ENCODE measurements around the gene GTSE1.
"Not testable (repeated sequence)": the region's sequence is repeated elsewhere in the genome, so short reads cannot be mapped to it uniquely, and the experiment has no call there.

GTSE1 gene

DNA sequence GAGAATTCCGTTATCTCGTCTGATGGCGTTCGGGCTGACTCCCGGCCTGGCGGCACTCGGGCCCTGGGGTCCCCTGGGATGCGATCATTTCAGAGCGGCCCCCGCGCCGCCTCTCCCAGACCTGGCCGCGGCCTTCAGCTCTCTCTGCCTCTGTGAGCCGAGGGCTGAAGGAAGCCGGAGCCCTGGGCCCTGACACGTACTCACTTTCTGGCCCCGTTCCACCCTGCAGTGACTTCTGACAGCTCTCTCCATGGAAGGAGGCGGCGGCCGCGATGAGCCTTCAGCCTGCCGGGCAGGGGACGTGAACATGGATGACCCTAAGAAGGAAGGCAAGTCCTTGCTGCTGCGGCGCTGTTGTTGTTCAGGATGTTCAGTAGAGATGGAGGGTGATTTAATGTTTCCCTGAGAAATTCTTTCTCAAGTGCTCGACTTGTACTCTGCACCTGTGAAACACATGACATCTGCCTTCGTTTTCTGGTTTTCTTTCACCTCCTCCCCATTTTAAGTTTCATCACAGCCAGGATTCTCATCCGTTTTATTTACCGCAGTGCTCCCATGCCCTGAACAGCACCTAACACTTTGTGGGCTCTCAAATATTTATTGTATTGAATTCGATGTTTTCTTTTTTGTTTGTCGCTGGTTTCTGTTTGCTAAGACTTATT lies 612 bp downstream of the GTSE1 start:
- H3K36me3 Mint-ChIP-seq, result peaks cover 39% of the 10 kb centered on the region
- peak overlapping the region; percentile 83 for H3K27ac Mint-ChIP-seq
- DNase-seq, result peak; percentile 39
- H3K4me3 Mint-ChIP-seq, result peak overlapping the region; percentile 86
- CTCF ChIA-PET, result interaction anchor here (1.3 kb wide), 1 partner anchor 296 kb away, joined by 3 read pairs; no protein-coding TSS in a partner anchor
- H3K27me3 Mint-ChIP-seq, result no peaks in the 10 kb centered on the region
- peaks cover 3% of the 10 kb centered on the region for H3K9me3 Mint-ChIP-seq
- peaks cover 71% of the 10 kb centered on the region for H3K4me1 Mint-ChIP-seq

DNA sequence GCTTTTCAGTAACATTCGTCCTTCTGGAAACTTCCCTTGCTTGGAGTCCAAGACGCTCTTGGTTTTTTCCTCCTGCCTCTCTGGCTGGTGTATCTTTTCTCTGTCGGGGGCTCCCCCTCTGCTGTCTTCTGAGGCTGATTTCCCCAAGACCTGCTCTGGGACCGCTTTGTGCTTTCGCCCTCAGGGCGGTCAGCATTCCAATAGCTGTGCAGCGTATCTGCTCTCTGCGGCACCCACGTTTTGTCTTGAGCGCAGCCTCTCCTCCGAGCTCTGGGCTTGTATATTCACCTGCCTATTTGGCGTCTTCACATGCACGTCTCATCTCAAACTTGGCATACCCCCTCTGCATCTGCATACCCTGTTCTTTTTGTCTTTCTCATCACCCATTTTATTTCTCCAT lies 2.4 kb downstream of the GTSE1 start:
- Mint-ChIP-seq H3K4me1 (peaks cover 67% of the 10 kb centered on the region), H3K4me3 (peak overlapping the region; percentile 86), H3K9me3 (no peaks in the 10 kb centered on the region), H3K36me3 (peaks cover 42% of the 10 kb centered on the region), H3K27ac (no peak overlapping the region), H3K27me3 (no peaks in the 10 kb centered on the region)
- DNase-seq, result no peak
- CTCF ChIA-PET, result interaction anchor here (1.3 kb wide), 1 partner anchor 292 kb away, joined by 3 read pairs; no protein-coding TSS in a partner anchor

DNA sequence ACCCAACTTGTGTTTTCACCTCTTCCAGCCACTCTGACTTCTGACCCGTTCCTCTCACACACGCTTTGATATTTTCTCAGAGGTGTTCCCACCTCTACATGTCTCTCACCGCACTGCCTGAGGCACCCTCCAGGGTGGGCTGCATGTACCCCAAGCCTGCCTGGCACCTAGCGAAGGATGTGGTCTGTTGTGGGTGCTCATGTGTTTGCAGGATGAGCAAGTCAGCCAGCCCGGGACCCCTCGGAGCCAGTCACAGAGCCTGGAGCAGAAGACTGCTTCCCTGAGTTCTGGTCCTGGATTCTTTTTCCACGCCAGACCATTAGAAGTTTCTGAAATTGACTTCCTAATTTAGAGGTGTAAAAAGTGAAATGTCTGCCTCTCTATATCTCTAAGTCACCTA lies 3.8 kb downstream of the GTSE1 start:
- Mint-ChIP-seq H3K4me1 (peaks cover 60% of the 10 kb centered on the region), H3K36me3 (peaks cover 46% of the 10 kb centered on the region), H3K9me3 (no peaks in the 10 kb centered on the region), H3K27ac (no peak overlapping the region), H3K4me3 (no peak overlapping the region), H3K27me3 (no peaks in the 10 kb centered on the region)
- CTCF ChIA-PET, result no interaction called here
- DNase-seq, result no peak

DNA sequence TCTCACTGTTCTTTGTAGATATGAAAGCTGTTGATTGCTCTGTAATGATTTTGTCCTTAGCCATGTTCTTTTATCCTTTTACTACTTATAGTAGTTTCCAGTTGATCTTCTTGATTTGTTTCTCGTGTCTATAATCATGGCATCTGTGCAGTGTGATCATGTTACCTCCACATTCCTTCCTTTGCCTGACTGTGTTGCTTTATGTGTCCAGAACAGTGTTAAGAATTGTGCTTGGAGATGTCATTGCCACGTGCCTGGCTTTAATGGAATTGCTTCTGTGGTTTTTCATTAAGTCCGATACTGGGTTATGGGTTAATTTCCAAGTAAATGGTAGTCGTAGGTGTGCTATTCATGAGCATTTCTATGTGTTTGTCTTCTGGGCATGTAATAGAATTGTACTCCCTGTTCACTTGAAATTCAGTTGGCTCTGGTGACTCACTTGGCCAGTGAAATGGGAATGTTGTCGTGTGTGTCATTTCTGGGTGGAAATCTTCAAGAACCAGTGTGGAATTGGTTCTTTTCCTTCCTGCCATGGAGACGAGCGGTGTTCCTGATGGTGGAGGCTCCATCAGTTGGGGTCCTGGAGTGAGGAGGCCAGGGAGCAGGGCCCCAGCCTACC lies 6.8 kb downstream of the GTSE1 start:
- CTCF ChIA-PET, result interaction anchor here (0.6 kb wide), 1 partner anchor 186 kb away, joined by 3 read pairs; no protein-coding TSS in a partner anchor
- Mint-ChIP-seq H3K36me3 (peaks cover 53% of the 10 kb centered on the region), H3K9me3 (no peaks in the 10 kb centered on the region), H3K4me3 (no peak overlapping the region), H3K4me1 (peaks cover 47% of the 10 kb centered on the region), H3K27me3 (no peaks in the 10 kb centered on the region), H3K27ac (no peak overlapping the region)
- DNase-seq, result no peak

DNA sequence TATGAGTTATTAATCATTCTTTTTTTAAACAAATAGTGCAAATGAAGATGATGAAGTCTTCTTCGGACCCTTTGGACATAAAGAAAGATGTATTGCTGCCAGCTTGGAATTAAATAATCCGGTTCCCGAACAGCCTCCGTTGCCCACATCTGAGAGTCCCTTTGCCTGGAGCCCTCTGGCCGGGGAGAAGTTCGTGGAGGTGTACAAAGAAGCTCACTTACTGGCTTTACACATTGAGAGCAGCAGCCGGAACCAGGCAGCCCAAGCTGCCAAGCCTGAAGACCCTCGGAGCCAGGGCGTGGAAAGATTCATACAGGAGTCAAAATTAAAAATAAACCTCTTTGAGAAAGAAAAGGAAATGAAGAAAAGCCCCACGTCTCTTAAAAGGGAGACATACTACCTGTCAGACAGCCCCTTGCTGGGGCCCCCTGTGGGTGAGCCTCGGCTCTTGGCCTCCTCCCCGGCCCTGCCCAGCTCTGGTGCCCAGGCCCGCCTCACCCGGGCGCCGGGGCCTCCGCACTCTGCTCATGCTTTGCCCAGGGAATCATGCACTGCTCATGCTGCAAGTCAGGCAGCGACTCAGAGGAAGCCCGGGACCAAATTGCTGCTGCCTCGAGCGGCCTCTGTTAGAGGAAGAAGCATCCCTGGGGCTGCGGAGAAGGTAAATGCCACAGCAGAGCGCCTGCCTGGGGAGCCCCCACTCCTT lies 11.8 kb downstream of the GTSE1 start:
- H3K9me3 Mint-ChIP-seq, result no peaks in the 10 kb centered on the region
- CTCF ChIA-PET, result no interaction called here
- no peak for DNase-seq
- H3K27ac Mint-ChIP-seq, result no peak overlapping the region
- no peak overlapping the region for H3K4me3 Mint-ChIP-seq
- H3K27me3 Mint-ChIP-seq, result no peaks in the 10 kb centered on the region
- H3K36me3 Mint-ChIP-seq, result peaks cover 47% of the 10 kb centered on the region
- peaks cover 15% of the 10 kb centered on the region for H3K4me1 Mint-ChIP-seq

DNA sequence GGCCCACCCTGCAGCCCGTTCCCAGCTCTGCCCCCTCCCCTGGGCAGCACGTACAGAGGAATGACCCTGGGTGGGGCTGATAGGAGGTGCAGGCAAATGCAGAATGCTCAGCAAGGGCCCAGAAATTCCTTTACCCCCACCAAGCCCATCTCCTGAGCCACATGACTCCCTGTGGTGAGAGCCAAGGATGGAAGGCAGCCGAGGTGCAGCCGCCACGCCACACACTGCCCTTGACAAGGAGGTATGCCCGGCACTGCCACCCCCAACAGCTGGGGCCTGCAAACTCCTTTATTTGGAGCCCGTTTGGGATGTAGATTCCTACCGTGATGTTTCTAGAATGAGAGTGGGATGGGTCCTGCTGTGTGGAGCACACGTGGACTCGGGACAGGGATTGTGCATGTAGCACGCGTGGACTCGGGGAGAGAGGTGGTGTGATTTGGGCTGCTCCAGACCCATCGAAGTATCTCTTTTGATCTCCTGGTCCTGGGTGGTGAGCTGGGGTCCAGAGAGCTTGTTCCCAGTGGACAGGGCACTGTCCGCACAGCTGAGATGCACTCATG lies 12.9 kb downstream of the GTSE1 start:
- peaks cover 8% of the 10 kb centered on the region for H3K4me1 Mint-ChIP-seq
- peaks cover 48% of the 10 kb centered on the region for H3K36me3 Mint-ChIP-seq
- DNase-seq, result no peak
- no peak overlapping the region for H3K27ac Mint-ChIP-seq
- CTCF ChIA-PET, result no interaction called here
- no peak overlapping the region for H3K4me3 Mint-ChIP-seq
- H3K9me3 Mint-ChIP-seq, result no peaks in the 10 kb centered on the region
- no peaks in the 10 kb centered on the region for H3K27me3 Mint-ChIP-seq

DNA sequence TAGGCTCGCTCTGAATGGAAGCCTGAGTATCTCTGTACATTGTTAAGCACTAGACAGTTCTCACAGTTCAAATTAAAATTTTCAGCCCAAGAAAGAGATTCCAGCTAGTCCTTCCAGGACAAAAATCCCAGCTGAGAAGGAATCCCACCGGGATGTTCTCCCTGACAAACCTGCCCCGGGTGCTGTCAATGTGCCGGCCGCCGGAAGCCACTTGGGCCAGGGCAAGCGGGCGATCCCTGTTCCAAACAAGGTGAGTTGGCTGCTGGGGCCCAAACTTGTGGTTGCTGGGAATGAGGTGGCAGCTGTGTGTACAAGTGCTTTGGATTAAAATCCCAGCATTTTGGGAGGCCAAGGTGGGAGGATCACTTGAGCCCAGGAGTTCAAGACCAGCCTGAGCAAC lies 15.4 kb downstream of the GTSE1 start:
- Mint-ChIP-seq H3K4me3 (no peak overlapping the region), H3K27me3 (no peaks in the 10 kb centered on the region), H3K36me3 (peaks cover 57% of the 10 kb centered on the region), H3K27ac (no peak overlapping the region), H3K4me1 (peaks cover 4% of the 10 kb centered on the region), H3K9me3 (no peaks in the 10 kb centered on the region)
- DNase-seq, result no peak
- CTCF ChIA-PET, result interaction anchor here (1.0 to 1.8 kb wide), 3 partner anchors 190 to 306 kb away, joined by 3 to 6 read pairs (median 5); no protein-coding TSS in a partner anchor

DNA sequence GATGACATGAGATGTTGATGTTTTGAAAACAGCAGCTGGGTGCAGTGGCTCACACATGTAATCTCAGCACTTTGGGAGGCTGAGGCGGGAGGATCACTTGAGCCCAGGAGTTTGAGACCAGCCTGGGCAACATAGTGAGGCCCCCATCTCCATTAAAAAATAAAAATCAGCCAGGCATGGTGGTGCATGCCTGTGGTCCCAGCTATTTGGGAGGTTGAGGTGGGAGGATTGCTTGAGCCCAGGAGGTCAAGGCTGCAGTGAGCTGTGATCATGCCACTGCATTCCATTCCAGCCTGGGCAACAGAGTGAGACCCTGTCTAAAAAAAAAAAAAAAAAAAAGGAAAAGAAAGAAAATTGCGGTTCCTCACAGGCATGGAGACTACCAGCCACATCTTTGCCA lies 16.2 kb downstream of the GTSE1 start:
- DNase-seq, H3K27me3 Mint-ChIP-seq, H3K4me1 Mint-ChIP-seq, H3K9me3 Mint-ChIP-seq, H3K4me3 Mint-ChIP-seq, H3K27ac Mint-ChIP-seq: not testable (repeated sequence)
- CTCF ChIA-PET, result interaction anchor here (0.8 to 1.8 kb wide), 3 partner anchors 188 to 307 kb away, joined by 3 to 10 read pairs (median 6); no protein-coding TSS in a partner anchor
- peaks cover 63% of the 10 kb centered on the region for H3K36me3 Mint-ChIP-seq

DNA sequence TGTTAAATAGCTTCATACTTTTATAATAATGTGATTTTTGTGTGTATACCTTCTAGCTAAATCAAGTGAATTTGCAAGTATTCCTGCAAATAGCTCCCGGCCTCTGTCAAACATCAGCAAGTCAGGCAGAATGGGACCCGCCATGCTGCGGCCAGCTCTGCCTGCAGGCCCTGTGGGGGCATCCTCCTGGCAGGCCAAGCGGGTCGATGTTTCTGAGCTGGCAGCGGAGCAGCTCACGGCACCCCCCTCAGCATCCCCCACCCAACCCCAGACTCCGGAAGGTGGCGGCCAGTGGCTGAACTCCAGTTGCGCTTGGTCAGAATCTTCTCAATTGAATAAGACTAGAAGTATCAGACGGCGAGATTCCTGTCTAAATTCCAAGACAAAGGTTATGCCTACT lies 19.3 kb downstream of the GTSE1 start:
- H3K9me3 Mint-ChIP-seq, result no peaks in the 10 kb centered on the region
- DNase-seq, result no peak
- H3K36me3 Mint-ChIP-seq, result peaks cover 60% of the 10 kb centered on the region
- no peak overlapping the region for H3K27ac Mint-ChIP-seq
- no peaks in the 10 kb centered on the region for H3K27me3 Mint-ChIP-seq
- H3K4me3 Mint-ChIP-seq, result no peak overlapping the region
- CTCF ChIA-PET, result interaction anchor here (4.6 kb wide), 1 partner anchor 193 kb away, joined by 37 read pairs; no protein-coding TSS in a partner anchor
- H3K4me1 Mint-ChIP-seq, result no peaks in the 10 kb centered on the region

DNA sequence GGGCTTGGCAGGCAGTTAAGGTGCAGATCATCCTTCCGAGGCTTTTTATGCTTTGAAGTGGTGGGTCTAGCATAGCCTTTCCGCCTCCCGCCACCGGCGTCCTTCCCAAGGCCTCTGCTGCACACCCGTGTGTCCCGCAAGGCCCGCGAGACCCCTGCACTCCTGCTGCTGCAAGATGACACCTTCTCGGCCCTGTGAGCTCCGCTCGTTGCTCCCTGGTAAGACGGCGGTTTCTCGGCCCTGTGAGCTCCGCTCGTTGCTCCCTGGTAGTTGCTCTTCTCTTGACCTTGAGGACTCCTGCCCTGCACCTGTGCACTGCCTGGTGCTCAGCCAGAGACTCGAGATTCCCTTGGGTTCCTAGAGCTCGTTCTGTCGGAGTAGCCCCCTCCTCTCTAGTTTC lies 21.0 kb downstream of the GTSE1 start:
- Mint-ChIP-seq H3K27me3 (no peaks in the 10 kb centered on the region), H3K4me1 (no peaks in the 10 kb centered on the region), H3K4me3 (no peak overlapping the region), H3K9me3 (no peaks in the 10 kb centered on the region), H3K27ac (no peak overlapping the region), H3K36me3 (peaks cover 67% of the 10 kb centered on the region)
- CTCF ChIA-PET, result interaction anchor here (4.6 kb wide), 1 partner anchor 195 kb away, joined by 37 read pairs; no protein-coding TSS in a partner anchor
- DNase-seq, result no peak

DNA sequence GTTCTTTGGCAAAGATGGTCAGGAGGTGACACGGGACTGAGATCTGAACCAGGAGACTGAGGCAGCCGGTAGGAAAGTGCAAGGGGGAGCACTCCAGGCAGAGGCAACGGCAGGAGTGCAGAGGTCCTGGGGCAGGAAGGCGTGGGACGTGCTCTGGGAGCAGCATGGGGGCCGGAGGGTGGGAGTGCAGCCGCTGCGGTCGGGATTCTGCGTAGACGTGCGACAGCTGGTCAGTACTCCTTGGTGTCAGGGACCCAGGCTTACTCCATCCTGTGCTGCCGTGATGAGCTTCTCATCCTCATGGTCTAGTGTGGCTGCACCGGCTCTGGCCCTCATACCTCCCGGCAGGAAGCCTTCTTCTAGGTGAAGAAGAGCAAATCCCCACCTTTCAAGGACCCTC lies 21.9 kb downstream of the GTSE1 start:
- Mint-ChIP-seq H3K27me3 (no peaks in the 10 kb centered on the region), H3K4me1 (no peaks in the 10 kb centered on the region), H3K4me3 (no peak overlapping the region), H3K27ac (no peak overlapping the region), H3K36me3 (peaks cover 74% of the 10 kb centered on the region), H3K9me3 (no peaks in the 10 kb centered on the region)
- DNase-seq, result no peak
- CTCF ChIA-PET, result interaction anchor here (4.6 kb wide), 1 partner anchor 196 kb away, joined by 37 read pairs; no protein-coding TSS in a partner anchor

DNA sequence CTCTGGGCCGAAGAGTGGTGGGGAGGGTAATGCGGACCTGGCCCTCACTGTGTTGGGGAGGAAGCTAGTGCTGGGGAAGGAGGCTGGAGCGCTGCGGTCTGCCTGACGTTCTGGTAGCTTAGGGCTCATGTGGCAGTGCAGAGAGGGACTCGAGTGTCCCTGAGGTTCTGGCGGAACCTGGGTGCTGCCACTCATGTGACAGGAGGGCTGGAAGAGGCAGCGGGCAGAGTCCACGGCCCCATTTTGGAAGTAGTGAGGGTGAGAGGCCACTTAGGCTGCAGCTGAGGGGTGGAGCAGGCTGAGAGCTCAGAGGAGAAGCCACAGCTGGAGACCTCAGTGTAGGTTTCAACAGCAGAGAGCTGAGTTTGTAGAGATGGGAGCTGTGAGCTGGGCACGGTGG lies 22.6 kb downstream of the GTSE1 start:
- CTCF ChIA-PET, result interaction anchor here (0.7 to 0.8 kb wide), 2 partner anchors 15 to 313 kb away, joined by 3 to 4 read pairs; no protein-coding TSS in a partner anchor

DNA sequence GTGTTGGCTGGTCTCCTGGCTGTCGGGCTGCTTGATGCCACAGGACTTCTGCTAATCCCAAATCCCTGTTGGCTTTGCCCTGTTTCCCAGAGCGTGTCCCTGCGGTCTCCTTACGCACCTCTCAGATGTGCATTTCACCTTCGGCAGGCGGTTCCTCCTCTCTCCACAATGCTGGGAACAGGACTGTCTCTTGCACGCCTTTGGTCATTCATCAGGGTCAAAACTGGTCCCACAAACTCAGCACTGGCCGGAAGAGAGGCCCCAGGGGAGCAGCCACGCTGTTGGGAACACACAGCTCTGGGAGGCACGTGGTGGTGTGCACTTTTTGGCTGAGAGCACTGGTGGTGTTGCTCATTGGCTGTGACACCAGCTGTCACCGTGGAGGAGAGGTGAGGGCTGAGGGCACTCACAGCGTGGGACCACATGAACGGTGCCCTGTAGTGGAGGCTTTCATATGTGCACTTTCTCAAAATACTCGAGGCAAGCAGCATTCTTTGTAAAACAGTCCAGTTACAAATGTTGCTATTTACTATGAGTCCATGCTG lies 23.6 kb downstream of the GTSE1 start:
- H3K4me3 Mint-ChIP-seq, result no peak overlapping the region
- H3K9me3 Mint-ChIP-seq, result no peaks in the 10 kb centered on the region
- H3K4me1 Mint-ChIP-seq, result no peaks in the 10 kb centered on the region
- DNase-seq, result no peak
- no peaks in the 10 kb centered on the region for H3K27me3 Mint-ChIP-seq
- peaks cover 77% of the 10 kb centered on the region for H3K36me3 Mint-ChIP-seq
- CTCF ChIA-PET, result no interaction called here
- no peak overlapping the region for H3K27ac Mint-ChIP-seq

More for the DNA sequence above, 22.6 kb downstream of the GTSE1 start:
- Mint-ChIP-seq H3K4me1 (no peaks in the 10 kb centered on the region), H3K36me3 (peaks cover 73% of the 10 kb centered on the region), H3K27me3 (no peaks in the 10 kb centered on the region), H3K27ac (no peak overlapping the region), H3K9me3 (no peaks in the 10 kb centered on the region), H3K4me3 (no peak overlapping the region)
- no peak for DNase-seq

All from activated naive CD4-positive, alpha-beta T cell treated with anti-CD3 and anti-CD28 coated beads, Interleukin-2, amount 10 ng/mL, durations not matched to agents 7 days and 5 days (primary cell).